Esophagus muscularis mucosa (tissue), 4 donors: ENCODE results near the gene COBL. TPM values are rescaled to one million over a fixed set of nuclear protein-coding genes. Genes with fewer than 3 reads are reported as not detected.

ENCODE experiments used
- DNase-seq: peaks from one replicate; pipeline ENCODE4 v3.0.0-alpha.2; 2017; ENCODE audit errors: extremely low spot score
- H3K27ac ChIP-seq, 4 donors: fragments of 200-600 bp; sonication (generic); replicated peaks in 1 of 4; 1 replicate in 3 of 4; 2 replicates in 1 of 4; pipeline ENCODE4 v1.5.1; 2016 to 2019; ENCODE audit warnings: mild to moderate bottlenecking in 1 of 4
- H3K27me3 ChIP-seq, 4 donors: fragments of 200-600 bp; sonication (generic); one replicate each; pipeline versions ENCODE4 v1.5.1 to v1.6.0; 2016 to 2019
- H3K36me3 ChIP-seq, 4 donors: fragments of 200-600 bp; sonication (generic); one replicate each; pipeline ENCODE4 v1.5.1; 2016 to 2019
- H3K4me1 ChIP-seq, 4 donors: fragments of 200-600 bp; sonication (generic); one replicate each; pipeline ENCODE4 v1.5.1; 2016 to 2019
- H3K4me3 ChIP-seq, 4 donors: fragments of 200-600 bp; sonication (generic); 1 replicate in 2 of 4; 2 replicates in 2 of 4; pipeline ENCODE4 v1.5.1; 2016 to 2019; ENCODE audit warnings: mild to moderate bottlenecking in 4 of 4, moderate library complexity in 1 of 4
- H3K9me3 ChIP-seq, 4 donors: fragments of 200-600 bp; sonication (generic); 1 replicate in 3 of 4; 2 replicates in 1 of 4; pipeline ENCODE4 v1.5.1; 2016 to 2019
- EP300 ChIP-seq: sonication (generic); formaldehyde crosslinking; IDR thresholded peaks from one replicate; pipeline ENCODE4 v1.6.1; 2017; ENCODE audit warnings: antibody characterized with exemption
- POLR2A ChIP-seq: fragments of 450-650 bp; IDR thresholded peaks from one replicate; pipeline ENCODE4 v1.6.1; 2017; ENCODE audit warnings: antibody characterized with exemption, moderate library complexity, mild to moderate bottlenecking, low read depth
- POLR2AphosphoS5 ChIP-seq, 2 donors: sonication (generic); formaldehyde crosslinking; IDR thresholded peaks; one replicate each; pipeline ENCODE4 v1.6.1; 2017; ENCODE audit warnings: antibody characterized with exemption in 2 of 2
- WGBS: methylation state at CpG from one replicate; pipeline ENCODE4 v1.1.5; 2018; 5-methylcytosine and 5-hydroxymethylcytosine counted together
- intact Hi-C: fragments of 100-400 bp; cut with DNase I; formaldehyde crosslinking; loops from one replicate; pipeline ENCODE4 v1.15.1; 2023
- total RNA-seq, 4 donors: library from RNA; depleted of rRNA; stranded (reverse); fragments of >200 nt; gene quantifications; one replicate each; pipeline versions ENCODE4 v1.1.0 to v1.2.1, GENCODE V29; 2016
- TF ChIP-seq, protein P1 (sequence below), 3 experiments: fragments of 200-600 bp in 2 of 3; fragments of 450-650 bp in 1 of 3; sonication (generic) in 2 of 3; IDR thresholded peaks; one replicate each; pipeline ENCODE4 v1.5.1; 2017 to 2019; ENCODE audit warnings: antibody characterized with exemption in 3 of 3, mild to moderate bottlenecking in 2 of 3, moderate library complexity in 1 of 3

The COBL gene
- total RNA-seq, 4 donors from 2014 or later = 29.8 to 51.4 (median 45.9) TPM

- 62% methylated on average over 3 of the region's 3 CpGs for WGBS
- intact Hi-C loops = no loop called here
- H3K4me3 ChIP-seq = no peak overlapping the region
These were observed 193.1 kb downstream of the COBL start for GRCh38 chr7:51123322-51124019.

GRCh38 chr7:51121931-51122425 lies 194.6 kb downstream of the COBL start:
- H3K27me3 ChIP-seq = no peaks in the 10 kb centered on the region
- intact Hi-C loops = no loop called here
- H3K4me3 ChIP-seq = peak overlapping the region in 1 of 4 donors; percentile 18
- H3K36me3 ChIP-seq = no peaks in the 10 kb centered on the region
- H3K4me1 ChIP-seq = peaks cover 21 to 31% (median 27%) of the 10 kb centered on the region in 4 donors
- peak; percentile 62 for DNase-seq
- H3K9me3 ChIP-seq = no peaks in the 10 kb centered on the region
- peak overlapping the region in 2 of 4 donors; percentile 16 to 31 for H3K27ac ChIP-seq
- TF ChIP-seq, protein P1, sequence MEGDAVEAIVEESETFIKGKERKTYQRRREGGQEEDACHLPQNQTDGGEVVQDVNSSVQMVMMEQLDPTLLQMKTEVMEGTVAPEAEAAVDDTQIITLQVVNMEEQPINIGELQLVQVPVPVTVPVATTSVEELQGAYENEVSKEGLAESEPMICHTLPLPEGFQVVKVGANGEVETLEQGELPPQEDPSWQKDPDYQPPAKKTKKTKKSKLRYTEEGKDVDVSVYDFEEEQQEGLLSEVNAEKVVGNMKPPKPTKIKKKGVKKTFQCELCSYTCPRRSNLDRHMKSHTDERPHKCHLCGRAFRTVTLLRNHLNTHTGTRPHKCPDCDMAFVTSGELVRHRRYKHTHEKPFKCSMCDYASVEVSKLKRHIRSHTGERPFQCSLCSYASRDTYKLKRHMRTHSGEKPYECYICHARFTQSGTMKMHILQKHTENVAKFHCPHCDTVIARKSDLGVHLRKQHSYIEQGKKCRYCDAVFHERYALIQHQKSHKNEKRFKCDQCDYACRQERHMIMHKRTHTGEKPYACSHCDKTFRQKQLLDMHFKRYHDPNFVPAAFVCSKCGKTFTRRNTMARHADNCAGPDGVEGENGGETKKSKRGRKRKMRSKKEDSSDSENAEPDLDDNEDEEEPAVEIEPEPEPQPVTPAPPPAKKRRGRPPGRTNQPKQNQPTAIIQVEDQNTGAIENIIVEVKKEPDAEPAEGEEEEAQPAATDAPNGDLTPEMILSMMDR (IDR thresholded peaks at IDR 0.05) = no peak
- no peak for TF ChIP-seq POLR2A
- TF ChIP-seq EP300 = no peak
- TF ChIP-seq POLR2AphosphoS5 (IDR thresholded peaks at IDR 0.05) = peak in 1 of 2 donors; percentile 29
- WGBS = 13% methylated on average over 9 of the region's 9 CpGs

More at GRCh38 chr7:51123322-51124019, 193.1 kb downstream of the COBL start:
- TF ChIP-seq POLR2AphosphoS5 (IDR thresholded peaks at IDR 0.05) (no peak), EP300 (no peak), POLR2A (no peak)
- TF ChIP-seq, protein P1 (IDR thresholded peaks at IDR 0.05) = no peak
- no peaks in the 10 kb centered on the region for H3K36me3 ChIP-seq
- H3K27me3 ChIP-seq = no peaks in the 10 kb centered on the region
- no peaks in the 10 kb centered on the region for H3K9me3 ChIP-seq
- no peak overlapping the region for H3K27ac ChIP-seq
- DNase-seq = peak; percentile 80
- peaks cover 21 to 31% (median 27%) of the 10 kb centered on the region in 4 donors for H3K4me1 ChIP-seq

DNA sequence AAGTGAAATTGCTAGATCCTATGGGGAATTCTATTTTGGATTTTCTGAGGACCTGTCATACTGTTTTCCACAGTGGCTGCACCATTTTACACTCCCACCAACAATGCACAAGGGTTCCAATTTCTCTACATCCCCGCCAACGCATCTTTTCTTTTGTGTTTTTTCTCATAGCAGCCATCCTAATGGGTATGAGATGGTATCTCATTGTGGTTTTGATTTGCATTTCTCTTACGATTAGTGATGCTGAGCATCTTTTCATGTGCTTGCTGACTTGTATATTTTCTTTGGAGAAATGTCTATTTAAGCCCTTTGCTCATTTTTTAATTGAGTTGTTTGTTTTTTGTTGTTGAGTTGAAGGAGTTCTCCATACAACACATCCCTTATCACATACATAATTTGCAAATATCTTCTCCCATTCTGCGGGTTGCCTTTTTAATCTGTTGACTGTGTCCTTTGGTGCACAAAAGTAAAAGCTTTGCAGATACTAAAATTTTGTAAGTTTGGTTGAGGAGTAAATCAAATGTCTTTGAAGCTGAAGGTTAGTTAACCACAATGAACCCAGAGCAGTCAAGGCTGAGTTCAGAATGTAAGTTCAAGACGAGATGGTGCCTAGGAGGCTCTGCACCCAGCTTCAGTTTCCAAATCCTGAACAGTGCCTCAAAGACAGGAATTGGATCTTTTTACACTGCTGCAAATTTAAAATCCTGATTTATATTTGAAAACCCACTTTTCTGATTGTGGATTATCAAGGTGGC lies 195.4 kb downstream of the COBL start:
- intact Hi-C loops = no loop called here
- Histone ChIP-seq H3K9me3 (peaks cover 0 to 1% (median 0%) of the 10 kb centered on the region in 4 donors), H3K4me1 (peaks cover 21 to 31% (median 27%) of the 10 kb centered on the region in 4 donors), H3K4me3 (no peak overlapping the region), H3K36me3 (no peaks in the 10 kb centered on the region), H3K27ac (peak overlapping the region in 1 of 4 donors; percentile 16), H3K27me3 (no peaks in the 10 kb centered on the region)
- DNase-seq = no peak
- TF ChIP-seq POLR2A (no peak), EP300 (no peak), POLR2AphosphoS5 (IDR thresholded peaks at IDR 0.05) (no peak)
- TF ChIP-seq, protein P1 (IDR thresholded peaks at IDR 0.05) = no peak
- 89% methylated on average over 5 of the region's 5 CpGs for WGBS

DNA sequence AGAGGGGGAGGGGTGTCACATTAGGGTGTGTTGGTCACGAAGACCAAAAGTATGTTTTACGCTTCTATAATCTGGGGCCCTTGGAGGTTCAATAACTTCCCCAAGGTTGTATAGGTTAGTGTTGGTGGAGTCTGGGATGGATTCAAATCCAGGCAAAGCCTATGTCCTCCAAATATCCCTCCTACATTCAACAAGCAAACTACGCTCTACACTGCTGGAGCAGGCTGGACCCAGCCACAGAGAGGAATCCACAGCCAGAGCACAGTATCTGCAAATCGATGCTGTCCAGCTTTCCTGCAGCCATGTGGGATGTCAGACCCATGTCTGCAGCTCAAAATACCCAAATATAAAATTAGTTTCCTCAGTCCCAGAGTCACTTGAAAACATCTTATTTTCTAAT lies 198.0 kb downstream of the COBL start:
- 88% methylated on average over 4 of the region's 4 CpGs for WGBS
- DNase-seq = peak; percentile 57
- no peaks in the 10 kb centered on the region for H3K36me3 ChIP-seq
- TF ChIP-seq POLR2A (no peak), EP300 (no peak), POLR2AphosphoS5 (IDR thresholded peaks at IDR 0.05) (no peak)
- TF ChIP-seq, protein P1 (IDR thresholded peaks at IDR 0.05) = no peak
- H3K27me3 ChIP-seq = no peaks in the 10 kb centered on the region
- intact Hi-C loops = no loop called here
- H3K4me1 ChIP-seq = peaks cover 15 to 23% (median 19%) of the 10 kb centered on the region in 4 donors
- no peak overlapping the region for H3K4me3 ChIP-seq
- no peak overlapping the region for H3K27ac ChIP-seq
- H3K9me3 ChIP-seq = peaks cover 0 to 6% (median 0%) of the 10 kb centered on the region in 4 donors
